KOPT-K1 (cell line): ENCODE measurements around the gene C19orf33.

Experiments used
- H3K27ac ChIP-seq: fragments of 200-600 bp; sonication (generic); 2 replicates; pipeline ENCODE4 v1.5.1; 2016; ENCODE audit warnings: antibody characterized with exemption, mild to moderate bottlenecking, low read depth, low read length; ENCODE audit not compliant: poor library complexity, severe bottlenecking
- H3K36me3 ChIP-seq: fragments of 200-600 bp; sonication (generic); 2 replicates; pipeline ENCODE4 v1.5.1; 2017; ENCODE audit warnings: antibody characterized with exemption, mild to moderate bottlenecking, low read length, moderate library complexity; ENCODE audit not compliant: insufficient read depth
- H3K9me3 ChIP-seq: fragments of 200-600 bp; sonication (generic); 2 replicates; pipeline ENCODE4 v1.5.1; 2017; ENCODE audit warnings: antibody characterized with exemption, low read length, mild to moderate bottlenecking; ENCODE audit not compliant: insufficient read depth, poor library complexity, severe bottlenecking

The C19orf33 gene

DNA sequence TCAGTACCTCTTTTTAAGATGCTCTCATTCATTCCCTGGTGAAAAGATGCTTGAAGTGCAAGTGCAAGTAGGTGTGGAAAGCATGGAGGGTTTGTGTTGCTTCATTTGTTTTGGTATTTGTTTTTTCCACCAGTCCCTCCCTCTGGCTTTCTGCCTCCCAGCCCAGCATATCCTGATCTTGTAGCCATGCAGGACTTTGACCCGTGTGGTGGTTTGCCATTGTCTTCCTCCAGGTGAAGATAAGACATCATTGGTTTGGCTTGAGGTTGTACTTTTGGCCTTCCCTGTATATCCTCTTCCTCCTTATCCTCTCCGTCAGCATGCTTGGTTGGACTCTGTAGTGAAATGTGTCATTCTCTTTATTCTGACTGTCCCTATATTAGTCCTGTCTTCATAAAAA lies 30.6 kb upstream of the C19orf33 start:
- Histone ChIP-seq H3K9me3 (no peaks in the 10 kb centered on the region), H3K36me3 (no peaks in the 10 kb centered on the region), H3K27ac (no peak overlapping the region)

DNA sequence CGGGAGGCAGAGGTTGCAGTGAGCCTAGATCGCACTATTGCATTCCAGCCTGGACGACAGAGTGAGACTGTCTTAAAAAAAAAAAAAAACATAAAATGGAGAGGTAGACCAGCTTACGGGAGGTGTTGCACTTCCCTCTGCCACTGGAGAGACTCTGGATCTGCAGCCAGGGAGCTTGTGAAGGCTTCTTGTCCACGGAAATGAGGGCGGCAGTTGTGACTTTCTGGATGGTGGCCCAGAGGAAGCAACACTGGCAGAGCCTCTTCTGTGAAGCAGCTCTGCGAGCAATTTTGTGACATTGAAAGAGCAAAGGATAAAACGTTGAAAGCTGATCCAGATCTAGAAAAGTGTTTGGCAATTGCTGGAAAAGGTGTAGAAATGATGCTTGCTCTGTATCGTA lies 29.3 kb upstream of the C19orf33 start:
- no peaks in the 10 kb centered on the region for H3K36me3 ChIP-seq
- H3K9me3 ChIP-seq, result no peaks in the 10 kb centered on the region
- no peak overlapping the region for H3K27ac ChIP-seq

DNA sequence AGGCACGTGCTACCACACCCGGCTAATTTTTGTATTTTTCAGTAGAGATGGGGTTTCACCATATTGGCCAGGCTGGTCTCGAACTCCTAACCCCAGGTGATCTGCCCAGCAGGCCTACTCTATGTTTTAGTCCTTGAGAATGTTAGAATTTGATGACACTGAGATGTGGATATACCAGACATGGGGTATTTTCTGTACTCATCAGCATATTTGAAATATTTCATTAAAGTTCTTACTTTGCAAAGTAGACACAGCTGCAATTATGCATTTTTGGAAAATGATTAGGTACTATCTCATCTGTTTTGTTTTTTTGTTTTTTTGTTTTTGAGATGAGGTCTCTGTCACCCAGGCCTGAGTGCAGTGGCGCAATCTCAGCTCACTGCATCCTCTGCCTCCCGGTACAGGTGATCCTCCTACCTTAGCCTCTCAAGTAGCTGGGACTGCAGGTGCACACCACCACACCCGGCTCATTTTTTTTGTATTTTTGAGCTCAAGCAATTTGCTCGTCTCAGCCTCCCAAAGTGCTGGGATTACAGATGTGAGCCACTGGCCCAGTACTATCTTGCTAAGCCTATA lies 27.0 kb upstream of the C19orf33 start:
- Histone ChIP-seq H3K27ac (no peak overlapping the region), H3K36me3 (no peaks in the 10 kb centered on the region), H3K9me3 (no peaks in the 10 kb centered on the region)

DNA sequence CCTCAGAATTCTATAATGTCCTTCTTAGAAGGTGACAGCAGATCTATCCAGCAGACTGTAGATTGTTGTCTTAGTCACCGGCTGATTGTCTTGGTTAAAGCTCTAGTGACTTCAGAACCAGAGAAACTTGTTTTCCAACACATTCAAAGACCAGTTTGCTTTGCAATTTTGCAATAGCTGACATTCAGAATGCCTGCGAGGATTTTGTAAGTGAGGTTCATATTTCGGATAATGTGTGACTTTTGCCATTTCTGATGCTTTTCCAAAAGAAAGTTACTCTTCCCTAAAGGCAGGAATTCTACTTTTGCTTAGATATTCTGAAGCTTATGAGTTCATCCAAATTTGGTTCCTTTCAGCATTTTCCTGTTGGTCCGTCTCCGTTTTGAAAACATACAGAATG lies 26.5 kb upstream of the C19orf33 start:
- H3K9me3 ChIP-seq, result no peaks in the 10 kb centered on the region
- H3K27ac ChIP-seq, result no peak overlapping the region
- H3K36me3 ChIP-seq, result no peaks in the 10 kb centered on the region

DNA sequence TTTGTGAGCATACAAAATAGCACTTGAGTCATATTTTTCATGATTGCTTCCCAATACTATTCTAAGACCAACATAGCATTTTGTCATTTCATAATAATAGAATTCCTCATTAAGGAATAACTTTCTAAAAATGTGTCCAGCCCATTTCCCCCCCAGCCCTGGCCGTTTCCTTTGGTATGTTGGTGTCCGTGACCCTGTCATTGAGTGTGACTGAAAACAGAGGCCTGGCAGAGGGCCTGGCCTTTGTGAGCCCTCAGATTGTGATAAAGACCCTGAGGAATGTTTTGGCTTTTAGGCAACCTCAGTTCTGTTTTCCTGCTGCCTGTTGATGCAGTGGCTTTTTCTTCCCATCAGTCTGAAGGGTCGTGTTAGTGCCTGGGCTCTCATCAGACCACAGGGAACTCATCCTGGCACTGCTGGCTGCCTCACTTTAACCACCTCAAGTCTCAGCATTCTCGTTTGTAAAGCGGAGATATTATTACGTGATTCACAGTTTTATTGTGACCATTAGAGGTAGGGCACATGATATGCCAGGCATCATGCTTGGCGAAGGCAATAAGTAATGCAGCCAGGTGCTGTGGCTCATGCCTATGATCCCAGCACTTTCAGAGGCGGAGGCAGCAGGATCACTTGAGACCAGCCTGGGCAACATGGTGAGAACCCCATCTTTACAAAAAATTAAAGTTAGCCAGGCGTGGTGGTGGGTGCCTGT lies 25.9 kb upstream of the C19orf33 start:
- no peaks in the 10 kb centered on the region for H3K36me3 ChIP-seq
- no peaks in the 10 kb centered on the region for H3K9me3 ChIP-seq
- no peak overlapping the region for H3K27ac ChIP-seq

DNA sequence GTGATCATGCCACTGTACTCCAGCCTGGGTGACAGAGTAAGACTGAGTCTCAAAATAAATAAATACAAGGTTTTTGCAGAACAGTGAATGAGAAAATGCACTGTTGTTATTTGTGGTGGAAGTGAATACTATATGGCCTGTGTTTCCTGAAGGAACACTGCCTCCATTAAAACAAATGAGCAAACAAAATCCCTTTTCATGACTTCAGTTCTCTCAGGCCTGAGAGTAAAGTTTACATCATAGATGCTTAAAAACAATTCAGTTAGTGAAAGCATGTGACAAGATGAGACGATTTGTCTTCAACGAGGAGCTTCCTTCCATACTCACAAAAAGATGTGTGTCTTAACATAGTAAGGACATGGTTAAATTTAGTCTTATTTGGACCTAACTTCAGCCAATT lies 25.3 kb upstream of the C19orf33 start:
- Histone ChIP-seq H3K27ac (no peak overlapping the region), H3K9me3 (no peaks in the 10 kb centered on the region), H3K36me3 (no peaks in the 10 kb centered on the region)

DNA sequence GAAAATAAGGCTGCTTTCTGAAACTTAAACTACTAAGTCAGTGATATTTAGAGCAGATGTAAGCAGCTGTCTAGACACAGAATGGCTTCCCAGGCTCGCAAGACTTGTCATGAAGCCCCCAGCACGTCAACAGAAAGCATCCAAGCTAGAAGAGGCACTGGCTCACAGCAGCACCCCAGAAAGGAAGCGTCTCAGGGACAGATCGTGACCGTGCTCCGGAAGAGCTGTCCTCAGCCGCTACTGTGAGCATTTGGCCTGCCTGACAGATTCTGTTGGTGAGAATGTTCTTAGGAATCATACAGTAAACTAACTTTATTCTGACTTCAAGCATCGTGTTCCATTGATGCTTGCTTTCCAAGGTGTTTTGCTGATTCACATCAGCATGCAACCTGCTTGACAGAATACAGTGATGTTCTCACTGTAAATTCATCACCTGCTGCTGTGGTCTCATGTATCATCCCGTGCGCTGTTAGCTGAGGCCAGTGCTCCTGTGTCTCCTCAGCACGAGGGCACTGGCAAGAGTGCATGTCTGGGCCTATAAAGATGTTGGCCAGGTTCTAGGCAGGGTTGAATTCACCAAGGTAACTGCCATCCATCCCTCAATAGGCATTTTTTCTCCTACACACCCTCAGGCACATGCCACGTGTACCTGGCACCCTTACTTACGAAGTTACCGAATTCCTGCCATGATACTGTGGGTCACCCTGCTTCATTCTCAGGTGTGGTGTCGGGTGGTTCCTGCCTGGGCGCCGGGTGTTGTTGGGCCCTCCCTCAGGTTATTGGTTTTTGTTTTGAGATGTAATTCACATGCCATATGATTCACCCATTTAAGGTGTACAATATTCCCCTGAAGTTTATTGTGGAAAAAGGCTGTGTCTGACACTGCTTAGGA lies 23.8 kb upstream of the C19orf33 start:
- Histone ChIP-seq H3K9me3 (no peaks in the 10 kb centered on the region), H3K36me3 (no peaks in the 10 kb centered on the region), H3K27ac (no peak overlapping the region)

DNA sequence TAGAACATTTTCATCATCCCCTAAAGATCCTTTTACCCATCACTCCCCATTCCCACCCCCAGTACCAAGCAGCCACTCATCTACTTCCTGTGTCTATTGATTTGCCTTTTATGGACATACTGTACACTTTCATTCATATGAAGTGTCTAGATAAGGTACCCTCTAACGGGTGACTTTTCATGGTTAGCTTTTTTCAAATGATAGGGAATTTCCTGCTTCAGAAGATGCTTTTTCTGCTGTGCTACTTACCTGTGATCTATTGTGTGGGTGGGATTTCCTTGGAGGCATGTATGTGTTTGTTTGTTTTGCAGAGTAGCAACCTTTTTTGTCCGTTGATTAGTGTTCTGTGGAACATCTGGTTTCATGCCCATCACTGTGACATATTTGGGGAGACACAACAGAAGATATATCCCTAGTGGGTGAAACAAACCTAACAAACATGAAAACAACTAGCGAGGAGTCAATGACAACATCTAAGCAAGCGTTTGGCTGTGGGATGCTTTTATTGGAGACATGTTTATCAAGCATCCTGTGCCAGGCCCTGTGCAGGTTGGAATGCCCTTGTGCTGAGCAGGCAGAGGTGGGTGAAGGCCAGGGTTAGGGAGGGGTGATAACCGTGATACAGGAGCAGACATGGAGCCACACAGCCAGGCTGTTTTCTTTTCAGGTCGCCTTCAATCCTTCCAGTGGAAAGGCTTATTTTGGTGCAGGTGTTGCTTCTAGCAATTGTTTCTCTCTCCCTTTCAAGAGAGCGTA lies 22.1 kb upstream of the C19orf33 start:
- no peaks in the 10 kb centered on the region for H3K9me3 ChIP-seq
- no peaks in the 10 kb centered on the region for H3K36me3 ChIP-seq
- no peak overlapping the region for H3K27ac ChIP-seq

DNA sequence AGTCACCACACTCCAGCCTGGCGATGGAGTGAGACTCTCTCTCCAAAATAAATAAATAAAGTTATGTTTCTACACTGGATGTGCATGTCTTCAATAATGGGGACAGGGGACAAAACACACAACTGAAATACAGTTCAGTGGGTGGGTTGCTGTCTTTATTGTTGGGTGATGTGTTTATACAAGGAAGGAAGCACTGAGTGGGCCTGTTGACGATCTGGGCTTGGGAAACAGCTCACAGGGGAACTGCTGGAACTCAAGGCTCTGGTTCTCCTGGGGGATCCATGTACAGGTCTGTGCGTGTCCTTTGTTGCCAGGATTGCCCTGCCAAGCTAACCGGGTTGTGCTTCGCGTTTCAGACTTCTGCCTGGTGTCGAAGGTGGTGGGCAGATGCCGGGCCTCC lies 20.8 kb upstream of the C19orf33 start:
- no peak overlapping the region for H3K27ac ChIP-seq
- no peaks in the 10 kb centered on the region for H3K36me3 ChIP-seq
- H3K9me3 ChIP-seq, result no peaks in the 10 kb centered on the region

DNA sequence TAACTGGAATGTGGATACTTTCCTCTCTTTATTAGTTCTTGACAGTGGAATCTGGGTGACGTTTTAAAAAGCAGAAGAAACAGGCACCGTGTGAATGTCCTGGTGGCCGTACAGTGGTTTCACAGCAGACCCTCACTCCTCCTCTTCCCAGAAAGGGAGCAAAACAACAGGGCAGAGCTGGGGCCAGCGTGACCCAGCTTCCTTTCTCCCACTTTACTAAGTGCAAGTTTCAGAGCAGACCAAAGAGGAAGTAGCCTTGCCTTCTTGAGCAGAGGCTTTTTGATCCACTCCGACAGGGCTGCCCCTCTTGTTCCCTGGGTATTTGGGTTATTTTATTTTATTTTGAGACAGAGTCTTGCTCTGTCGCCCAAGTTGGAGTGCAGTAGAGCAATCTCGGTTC lies 19.6 kb upstream of the C19orf33 start:
- Histone ChIP-seq H3K36me3 (no peaks in the 10 kb centered on the region), H3K9me3 (no peaks in the 10 kb centered on the region), H3K27ac (no peak overlapping the region)

DNA sequence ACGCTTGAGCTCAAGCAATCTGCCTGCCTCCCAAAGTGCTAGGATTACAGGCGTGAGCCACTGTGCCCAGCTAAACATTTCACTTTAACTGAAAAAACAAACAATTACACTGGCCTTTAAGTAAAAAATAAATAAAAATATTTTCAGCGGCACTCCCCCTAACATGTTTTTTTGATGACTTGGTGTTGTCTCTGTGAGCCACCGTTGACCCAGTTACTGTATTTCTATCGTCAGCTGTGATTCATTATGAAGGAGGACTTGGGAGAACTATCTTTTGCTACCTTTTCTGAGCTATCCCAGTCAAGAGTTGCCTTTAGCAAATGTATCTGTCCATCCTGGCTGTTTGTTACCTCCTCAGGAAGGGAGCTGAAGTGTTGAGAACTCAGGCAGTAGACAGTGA lies 18.5 kb upstream of the C19orf33 start:
- Histone ChIP-seq H3K36me3 (no peaks in the 10 kb centered on the region), H3K9me3 (no peaks in the 10 kb centered on the region), H3K27ac (no peak overlapping the region)

DNA sequence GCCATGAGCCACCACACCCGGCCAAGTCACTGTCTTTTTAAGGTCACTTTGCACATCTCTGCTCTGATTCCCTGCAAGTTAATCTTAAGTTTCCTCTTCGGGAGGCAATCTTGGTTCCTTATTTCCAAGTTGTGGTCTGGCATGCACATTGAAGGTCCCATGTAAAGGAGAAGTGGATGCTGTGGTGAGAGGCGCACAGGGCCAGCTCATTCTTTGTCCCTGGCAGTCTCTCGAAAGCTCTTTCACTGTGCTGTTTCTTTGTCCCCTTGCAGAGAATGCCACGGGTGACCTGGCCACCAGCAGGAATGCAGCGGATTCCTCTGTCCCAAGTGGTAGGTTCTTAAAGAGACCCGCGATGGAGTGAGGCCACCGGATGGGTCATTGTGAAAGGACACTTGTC lies 16.4 kb upstream of the C19orf33 start:
- Histone ChIP-seq H3K36me3 (no peaks in the 10 kb centered on the region), H3K9me3 (no peaks in the 10 kb centered on the region), H3K27ac (no peak overlapping the region)

DNA sequence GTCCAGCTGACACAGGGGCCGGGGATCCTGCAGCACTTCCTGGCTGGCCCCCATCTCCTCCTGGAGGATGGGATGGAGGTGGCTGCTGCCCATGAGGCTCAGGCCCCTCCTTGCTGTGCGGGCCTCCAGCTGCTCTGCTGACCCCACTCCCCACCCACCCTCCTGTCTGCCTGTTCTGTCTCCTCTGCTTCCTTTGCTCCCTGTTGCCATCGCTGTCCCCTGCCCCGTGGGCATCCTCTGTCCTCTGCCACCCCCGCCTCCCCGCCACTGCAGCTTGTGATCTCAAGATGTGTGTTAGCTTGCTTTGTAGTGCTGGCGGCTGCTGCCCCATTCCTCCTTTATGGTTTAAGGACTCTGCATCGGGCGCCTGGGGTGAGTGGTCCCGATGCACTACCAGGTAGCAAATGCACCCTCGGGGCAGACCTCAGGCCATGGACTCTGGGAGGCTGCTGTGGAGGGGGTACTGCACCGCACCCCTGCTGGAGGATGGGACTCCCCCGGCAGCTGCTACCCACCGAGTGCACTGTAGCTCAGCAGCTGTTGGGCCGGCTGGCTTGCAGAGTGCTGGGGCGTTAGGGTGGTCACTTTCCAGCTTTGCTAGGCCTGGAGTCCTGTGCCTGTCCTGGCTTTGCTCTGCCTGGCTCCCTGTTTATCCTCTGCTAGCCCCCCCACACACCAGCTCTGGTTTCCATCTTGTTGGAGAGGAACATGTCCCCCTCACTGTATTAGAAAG lies 15.8 kb upstream of the C19orf33 start:
- H3K36me3 ChIP-seq, result no peaks in the 10 kb centered on the region
- H3K27ac ChIP-seq, result no peak overlapping the region
- H3K9me3 ChIP-seq, result no peaks in the 10 kb centered on the region

DNA sequence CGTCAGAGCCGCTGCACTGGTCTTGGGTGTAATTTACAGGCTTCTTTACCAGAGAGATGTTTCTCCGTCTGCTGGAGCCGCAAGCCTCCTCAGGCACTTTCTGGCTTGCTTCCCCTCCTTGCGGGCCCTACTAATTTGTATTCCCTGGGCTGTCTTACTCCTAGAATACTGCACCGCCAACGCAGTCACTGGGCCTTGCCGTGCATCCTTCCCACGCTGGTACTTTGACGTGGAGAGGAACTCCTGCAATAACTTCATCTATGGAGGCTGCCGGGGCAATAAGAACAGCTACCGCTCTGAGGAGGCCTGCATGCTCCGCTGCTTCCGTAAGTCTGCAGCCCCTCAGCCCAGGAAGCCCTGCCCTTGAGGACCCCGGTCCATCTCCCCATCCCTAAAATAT lies 14.1 kb upstream of the C19orf33 start:
- Histone ChIP-seq H3K27ac (no peak overlapping the region), H3K36me3 (no peaks in the 10 kb centered on the region), H3K9me3 (no peaks in the 10 kb centered on the region)
